ENCODE measurements around the gene PNMT.

PNMT gene

DNA sequence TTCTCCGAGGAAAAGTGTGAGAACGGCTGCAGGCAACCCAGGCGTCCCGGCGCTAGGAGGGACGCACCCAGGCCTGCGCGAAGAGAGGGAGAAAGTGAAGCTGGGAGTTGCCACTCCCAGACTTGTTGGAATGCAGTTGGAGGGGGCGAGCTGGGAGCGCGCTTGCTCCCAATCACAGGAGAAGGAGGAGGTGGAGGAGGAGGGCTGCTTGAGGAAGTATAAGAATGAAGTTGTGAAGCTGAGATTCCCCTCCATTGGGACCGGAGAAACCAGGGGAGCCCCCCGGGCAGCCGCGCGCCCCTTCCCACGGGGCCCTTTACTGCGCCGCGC lies 31.5 kb downstream of the PNMT start, which contains the start of gene ERBB2 (continued):
- TF ChIP-seq, protein P1, sequence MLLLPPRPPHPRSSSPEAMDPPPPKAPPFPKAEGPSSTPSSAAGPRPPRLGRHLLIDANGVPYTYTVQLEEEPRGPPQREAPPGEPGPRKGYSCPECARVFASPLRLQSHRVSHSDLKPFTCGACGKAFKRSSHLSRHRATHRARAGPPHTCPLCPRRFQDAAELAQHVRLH (tag by site-specific recombination; IDR thresholded peaks at IDR 0.05) = no peak
- TF ChIP-seq ZNF768 (tag by site-specific recombination; IDR thresholded peaks at IDR 0.05) = no peak
- no peak for TF ChIP-seq ZSCAN16 (tag by site-specific recombination; IDR thresholded peaks at IDR 0.05)
- TF ChIP-seq, protein P2, sequence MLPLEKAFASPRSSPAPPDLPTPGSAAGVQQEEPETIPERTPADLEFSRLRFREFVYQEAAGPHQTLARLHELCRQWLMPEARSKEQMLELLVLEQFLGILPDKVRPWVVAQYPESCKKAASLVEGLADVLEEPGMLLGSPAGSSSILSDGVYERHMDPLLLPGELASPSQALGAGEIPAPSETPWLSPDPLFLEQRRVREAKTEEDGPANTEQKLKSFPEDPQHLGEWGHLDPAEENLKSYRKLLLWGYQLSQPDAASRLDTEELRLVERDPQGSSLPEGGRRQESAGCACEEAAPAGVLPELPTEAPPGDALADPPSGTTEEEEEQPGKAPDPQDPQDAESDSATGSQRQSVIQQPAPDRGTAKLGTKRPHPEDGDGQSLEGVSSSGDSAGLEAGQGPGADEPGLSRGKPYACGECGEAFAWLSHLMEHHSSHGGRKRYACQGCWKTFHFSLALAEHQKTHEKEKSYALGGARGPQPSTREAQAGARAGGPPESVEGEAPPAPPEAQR (tag by site-specific recombination; IDR thresholded peaks at IDR 0.05) = no peak
- TF ChIP-seq ZBTB48 (tag by site-specific recombination; IDR thresholded peaks at IDR 0.05) = no peak
- no peak for TF ChIP-seq ZEB2 (tag by site-specific recombination; IDR thresholded peaks at IDR 0.05)
- no peak for TF ChIP-seq MZF1 (tag by site-specific recombination; IDR thresholded peaks at IDR 0.05; ENCODE audit: borderline replicate concordance)
- TF ChIP-seq, protein P3, sequence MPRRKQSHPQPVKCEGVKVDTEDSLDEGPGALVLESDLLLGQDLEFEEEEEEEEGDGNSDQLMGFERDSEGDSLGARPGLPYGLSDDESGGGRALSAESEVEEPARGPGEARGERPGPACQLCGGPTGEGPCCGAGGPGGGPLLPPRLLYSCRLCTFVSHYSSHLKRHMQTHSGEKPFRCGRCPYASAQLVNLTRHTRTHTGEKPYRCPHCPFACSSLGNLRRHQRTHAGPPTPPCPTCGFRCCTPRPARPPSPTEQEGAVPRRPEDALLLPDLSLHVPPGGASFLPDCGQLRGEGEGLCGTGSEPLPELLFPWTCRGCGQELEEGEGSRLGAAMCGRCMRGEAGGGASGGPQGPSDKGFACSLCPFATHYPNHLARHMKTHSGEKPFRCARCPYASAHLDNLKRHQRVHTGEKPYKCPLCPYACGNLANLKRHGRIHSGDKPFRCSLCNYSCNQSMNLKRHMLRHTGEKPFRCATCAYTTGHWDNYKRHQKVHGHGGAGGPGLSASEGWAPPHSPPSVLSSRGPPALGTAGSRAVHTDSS (tag by site-specific recombination; IDR thresholded peaks at IDR 0.05) = no peak
- TF ChIP-seq, protein P4, sequence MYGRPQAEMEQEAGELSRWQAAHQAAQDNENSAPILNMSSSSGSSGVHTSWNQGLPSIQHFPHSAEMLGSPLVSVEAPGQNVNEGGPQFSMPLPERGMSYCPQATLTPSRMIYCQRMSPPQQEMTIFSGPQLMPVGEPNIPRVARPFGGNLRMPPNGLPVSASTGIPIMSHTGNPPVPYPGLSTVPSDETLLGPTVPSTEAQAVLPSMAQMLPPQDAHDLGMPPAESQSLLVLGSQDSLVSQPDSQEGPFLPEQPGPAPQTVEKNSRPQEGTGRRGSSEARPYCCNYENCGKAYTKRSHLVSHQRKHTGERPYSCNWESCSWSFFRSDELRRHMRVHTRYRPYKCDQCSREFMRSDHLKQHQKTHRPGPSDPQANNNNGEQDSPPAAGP (tag by site-specific recombination; IDR thresholded peaks at IDR 0.05) = no peak
- TF ChIP-seq, protein P5, sequence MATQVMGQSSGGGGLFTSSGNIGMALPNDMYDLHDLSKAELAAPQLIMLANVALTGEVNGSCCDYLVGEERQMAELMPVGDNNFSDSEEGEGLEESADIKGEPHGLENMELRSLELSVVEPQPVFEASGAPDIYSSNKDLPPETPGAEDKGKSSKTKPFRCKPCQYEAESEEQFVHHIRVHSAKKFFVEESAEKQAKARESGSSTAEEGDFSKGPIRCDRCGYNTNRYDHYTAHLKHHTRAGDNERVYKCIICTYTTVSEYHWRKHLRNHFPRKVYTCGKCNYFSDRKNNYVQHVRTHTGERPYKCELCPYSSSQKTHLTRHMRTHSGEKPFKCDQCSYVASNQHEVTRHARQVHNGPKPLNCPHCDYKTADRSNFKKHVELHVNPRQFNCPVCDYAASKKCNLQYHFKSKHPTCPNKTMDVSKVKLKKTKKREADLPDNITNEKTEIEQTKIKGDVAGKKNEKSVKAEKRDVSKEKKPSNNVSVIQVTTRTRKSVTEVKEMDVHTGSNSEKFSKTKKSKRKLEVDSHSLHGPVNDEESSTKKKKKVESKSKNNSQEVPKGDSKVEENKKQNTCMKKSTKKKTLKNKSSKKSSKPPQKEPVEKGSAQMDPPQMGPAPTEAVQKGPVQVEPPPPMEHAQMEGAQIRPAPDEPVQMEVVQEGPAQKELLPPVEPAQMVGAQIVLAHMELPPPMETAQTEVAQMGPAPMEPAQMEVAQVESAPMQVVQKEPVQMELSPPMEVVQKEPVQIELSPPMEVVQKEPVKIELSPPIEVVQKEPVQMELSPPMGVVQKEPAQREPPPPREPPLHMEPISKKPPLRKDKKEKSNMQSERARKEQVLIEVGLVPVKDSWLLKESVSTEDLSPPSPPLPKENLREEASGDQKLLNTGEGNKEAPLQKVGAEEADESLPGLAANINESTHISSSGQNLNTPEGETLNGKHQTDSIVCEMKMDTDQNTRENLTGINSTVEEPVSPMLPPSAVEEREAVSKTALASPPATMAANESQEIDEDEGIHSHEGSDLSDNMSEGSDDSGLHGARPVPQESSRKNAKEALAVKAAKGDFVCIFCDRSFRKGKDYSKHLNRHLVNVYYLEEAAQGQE (tag by site-specific recombination; IDR thresholded peaks at IDR 0.05) = no peak
- no peak for TF ChIP-seq HOXC10 (CRISPR knock-in tag; IDR thresholded peaks at IDR 0.05)
- TF ChIP-seq ZNF670 (tag by site-specific recombination; IDR thresholded peaks at IDR 0.05; ENCODE audit: low read depth) = no peak
- TF ChIP-seq ZNF404 (tag by site-specific recombination; IDR thresholded peaks at IDR 0.05) = no peak
- no peak for TF ChIP-seq KLF9 (tag by site-specific recombination; IDR thresholded peaks at IDR 0.05; ENCODE audit: low read depth)
- TF ChIP-seq, protein P6, sequence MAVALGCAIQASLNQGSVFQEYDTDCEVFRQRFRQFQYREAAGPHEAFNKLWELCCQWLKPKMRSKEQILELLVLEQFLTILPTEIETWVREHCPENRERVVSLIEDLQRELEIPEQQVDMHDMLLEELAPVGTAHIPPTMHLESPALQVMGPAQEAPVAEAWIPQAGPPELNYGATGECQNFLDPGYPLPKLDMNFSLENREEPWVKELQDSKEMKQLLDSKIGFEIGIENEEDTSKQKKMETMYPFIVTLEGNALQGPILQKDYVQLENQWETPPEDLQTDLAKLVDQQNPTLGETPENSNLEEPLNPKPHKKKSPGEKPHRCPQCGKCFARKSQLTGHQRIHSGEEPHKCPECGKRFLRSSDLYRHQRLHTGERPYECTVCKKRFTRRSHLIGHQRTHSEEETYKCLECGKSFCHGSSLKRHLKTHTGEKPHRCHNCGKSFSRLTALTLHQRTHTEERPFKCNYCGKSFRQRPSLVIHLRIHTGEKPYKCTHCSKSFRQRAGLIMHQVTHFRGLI (tag by site-specific recombination; IDR thresholded peaks at IDR 0.05) = no peak
- TF ChIP-seq ZNF571 (tag by site-specific recombination; IDR thresholded peaks at IDR 0.05) = no peak
- TF ChIP-seq RBAK (tag by site-specific recombination; IDR thresholded peaks at IDR 0.05) = no peak
- TF ChIP-seq, protein P7, sequence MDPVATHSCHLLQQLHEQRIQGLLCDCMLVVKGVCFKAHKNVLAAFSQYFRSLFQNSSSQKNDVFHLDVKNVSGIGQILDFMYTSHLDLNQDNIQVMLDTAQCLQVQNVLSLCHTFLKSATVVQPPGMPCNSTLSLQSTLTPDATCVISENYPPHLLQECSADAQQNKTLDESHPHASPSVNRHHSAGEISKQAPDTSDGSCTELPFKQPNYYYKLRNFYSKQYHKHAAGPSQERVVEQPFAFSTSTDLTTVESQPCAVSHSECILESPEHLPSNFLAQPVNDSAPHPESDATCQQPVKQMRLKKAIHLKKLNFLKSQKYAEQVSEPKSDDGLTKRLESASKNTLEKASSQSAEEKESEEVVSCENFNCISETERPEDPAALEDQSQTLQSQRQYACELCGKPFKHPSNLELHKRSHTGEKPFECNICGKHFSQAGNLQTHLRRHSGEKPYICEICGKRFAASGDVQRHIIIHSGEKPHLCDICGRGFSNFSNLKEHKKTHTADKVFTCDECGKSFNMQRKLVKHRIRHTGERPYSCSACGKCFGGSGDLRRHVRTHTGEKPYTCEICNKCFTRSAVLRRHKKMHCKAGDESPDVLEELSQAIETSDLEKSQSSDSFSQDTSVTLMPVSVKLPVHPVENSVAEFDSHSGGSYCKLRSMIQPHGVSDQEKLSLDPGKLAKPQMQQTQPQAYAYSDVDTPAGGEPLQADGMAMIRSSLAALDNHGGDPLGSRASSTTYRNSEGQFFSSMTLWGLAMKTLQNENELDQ (tag by site-specific recombination; IDR thresholded peaks at IDR 0.05; ENCODE audit: low read depth) = no peak
- TF ChIP-seq, protein P8, sequence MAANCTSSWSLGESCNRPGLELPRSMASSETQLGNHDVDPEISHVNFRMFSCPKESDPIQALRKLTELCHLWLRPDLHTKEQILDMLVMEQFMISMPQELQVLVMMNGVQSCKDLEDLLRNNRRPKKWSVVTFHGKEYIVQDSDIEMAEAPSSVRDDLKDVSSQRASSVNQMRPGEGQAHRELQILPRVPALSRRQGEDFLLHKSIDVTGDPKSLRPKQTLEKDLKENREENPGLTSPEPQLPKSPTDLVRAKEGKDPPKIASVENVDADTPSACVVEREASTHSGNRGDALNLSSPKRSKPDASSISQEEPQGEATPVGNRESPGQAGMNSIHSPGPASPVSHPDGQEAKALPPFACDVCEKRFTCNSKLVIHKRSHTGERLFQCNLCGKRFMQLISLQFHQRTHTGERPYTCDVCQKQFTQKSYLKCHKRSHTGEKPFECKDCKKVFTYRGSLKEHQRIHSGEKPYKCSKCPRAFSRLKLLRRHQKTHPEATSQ (tag by site-specific recombination; IDR thresholded peaks at IDR 0.05) = no peak
- TF ChIP-seq ZNF174 (tag by site-specific recombination; IDR thresholded peaks at IDR 0.05) = no peak
- TF ChIP-seq PRDM1 (tag by site-specific recombination; IDR thresholded peaks at IDR 0.05) = peak; percentile 87
- no peak for TF ChIP-seq ZNF37A (tag by site-specific recombination; IDR thresholded peaks at IDR 0.05)
- no peak for TF ChIP-seq GLI2 (tag by site-specific recombination; IDR thresholded peaks at IDR 0.05; ENCODE audit: borderline replicate concordance, low read depth)
- no peak for TF ChIP-seq ZNF2 (tag by site-specific recombination; IDR thresholded peaks at IDR 0.05)
- TF ChIP-seq OVOL3 (tag by site-specific recombination; IDR thresholded peaks at IDR 0.05) = no peak
- no peak for TF ChIP-seq ZNF354C (tag by site-specific recombination; IDR thresholded peaks at IDR 0.05; ENCODE audit: borderline replicate concordance, low read depth)
- TF ChIP-seq KLF8 (tag by site-specific recombination; IDR thresholded peaks at IDR 0.05) = peak; percentile 70; the same call in 1 of the 2 replicates
